GM23248 (cell line): ENCODE results near the gene TLE7.

Experiments used
- EZH2 ChIP-seq: fragments of 200-600 bp; sonication (generic); IDR thresholded peaks from 2 replicates; pipeline ENCODE4 v1.6.1; 2018; ENCODE audit warnings: antibody characterized with exemption, mild to moderate bottlenecking; ENCODE audit not compliant: insufficient read depth, poor library complexity, severe bottlenecking
- EZH2phosphoT487 ChIP-seq: fragments of 200-600 bp; sonication (generic); IDR thresholded peaks from 2 replicates; pipeline ENCODE4 v1.6.1; 2018; ENCODE audit warnings: antibody characterized with exemption, moderate library complexity, mild to moderate bottlenecking, low read depth; ENCODE audit not compliant: insufficient read depth

DNA sequence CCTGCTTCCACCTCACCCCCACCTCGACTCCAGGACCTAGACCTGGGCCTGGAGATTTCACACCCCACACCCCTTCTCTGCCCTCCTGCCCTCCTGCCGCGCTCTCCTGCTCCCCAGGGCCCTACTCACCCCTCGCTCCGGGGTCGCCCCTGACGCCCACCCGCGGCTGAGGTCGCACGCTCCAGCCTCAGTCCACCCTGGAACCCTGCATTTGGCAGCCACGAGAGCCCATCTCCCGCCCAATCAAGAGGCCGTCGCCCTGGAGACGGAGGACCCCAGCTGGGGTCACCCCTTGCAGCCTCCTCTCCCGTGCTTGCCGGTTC, 16.1 kb downstream of the TLE7 start:
- TF ChIP-seq EZH2phosphoT487, result no peak
- TF ChIP-seq EZH2, result no peak
